Right atrium auricular region (tissue), 2 donors: ENCODE results near the gene TRDN. TPM values are rescaled to one million over a fixed set of nuclear protein-coding genes. Genes with fewer than 3 reads are reported as not detected.
"Not testable (repeated sequence)": the region's sequence is repeated elsewhere in the genome, so short reads cannot be mapped to it uniquely, and the experiment has no call there.

ENCODE experiments used
- DNase-seq: peaks from one replicate; pipeline ENCODE4 v3.0.0-alpha.2; 2019; ENCODE audit warnings: low spot score
- H3K27ac ChIP-seq, 2 donors: fragments of 200-600 bp; sonication (generic); 1 replicate in 1 of 2; 2 replicates in 1 of 2; pipeline ENCODE4 v1.5.1; 2016 to 2019
- H3K27me3 ChIP-seq, 2 donors: fragments of 200-600 bp; sonication (generic); one replicate each; pipeline versions ENCODE4 v1.5.1 to v1.6.0; 2017 to 2019
- H3K36me3 ChIP-seq: fragments of 200-600 bp; sonication (generic); one replicate; pipeline ENCODE4 v1.5.1; 2016
- H3K4me1 ChIP-seq, 2 donors: fragments of 200-600 bp; sonication (generic); one replicate each; pipeline versions ENCODE4 v1.5.1 to v1.6.0; 2017 to 2019
- H3K4me3 ChIP-seq, 2 donors: fragments of 200-600 bp; sonication (generic); 1 replicate in 1 of 2; 2 replicates in 1 of 2; pipeline ENCODE4 v1.5.1; 2017 to 2019; ENCODE audit warnings: mild to moderate bottlenecking in 1 of 2, moderate library complexity in 1 of 2
- H3K9me3 ChIP-seq, 2 donors: fragments of 200-600 bp; sonication (generic); one replicate each; pipeline ENCODE4 v1.5.1; 2019
- CTCF ChIP-seq, 2 donors: fragments of 200-600 bp; sonication (generic); IDR thresholded peaks; one replicate each; pipeline ENCODE4 v1.5.1; 2019; ENCODE audit warnings: antibody characterized with exemption in 2 of 2
- total RNA-seq, 2 donors: library from RNA; depleted of rRNA; stranded (reverse); fragments of >200 nt; gene quantifications; one replicate each; pipeline ENCODE4 v1.1.0, GENCODE V29; 2016

The TRDN gene
- total RNA-seq, 2 donors from 2014 or later = 90.2 to 217 TPM

GRCh38 chr6:123589317-123589716 is 47.4 kb downstream of the TRDN start:
- TF ChIP-seq CTCF (IDR thresholded peaks at IDR 0.05) = no peak
- Histone ChIP-seq H3K4me3 (no peak overlapping the region), H3K4me1 (peaks cover 0 to 4% of the 10 kb centered on the region in 2 donors), H3K9me3 (no peaks in the 10 kb centered on the region), H3K36me3 (no peaks in the 10 kb centered on the region), H3K27me3 (no peaks in the 10 kb centered on the region), H3K27ac (no peak overlapping the region)
- DNase-seq = no peak

GRCh38 chr6:123588546-123588895 is 48.2 kb downstream of the TRDN start:
- Histone ChIP-seq H3K4me1 (peaks cover 0 to 4% of the 10 kb centered on the region in 2 donors), H3K36me3 (no peaks in the 10 kb centered on the region), H3K9me3 (no peaks in the 10 kb centered on the region), H3K27ac (no peak overlapping the region), H3K27me3 (no peaks in the 10 kb centered on the region), H3K4me3 (no peak overlapping the region)
- no peak for DNase-seq
- TF ChIP-seq CTCF (IDR thresholded peaks at IDR 0.05) = no peak

- H3K36me3 ChIP-seq = no peaks in the 10 kb centered on the region
- no peak overlapping the region for H3K27ac ChIP-seq
- H3K4me3 ChIP-seq = no peak overlapping the region
- H3K27me3 ChIP-seq = no peaks in the 10 kb centered on the region
- no peaks in the 10 kb centered on the region for H3K9me3 ChIP-seq
- TF ChIP-seq CTCF (IDR thresholded peaks at IDR 0.05) = no peak
- peaks cover 0 to 4% of the 10 kb centered on the region in 2 donors for H3K4me1 ChIP-seq
- DNase-seq = no peak
Measured at GRCh38 chr6:123587838-123588545, 48.8 kb downstream of the TRDN start.

GRCh38 chr6:123587407-123587806 is 49.3 kb downstream of the TRDN start:
- H3K9me3 ChIP-seq, H3K4me3 ChIP-seq, H3K27ac ChIP-seq, H3K4me1 ChIP-seq, H3K27me3 ChIP-seq, DNase-seq, H3K36me3 ChIP-seq: not testable (repeated sequence)

- Histone ChIP-seq H3K36me3 (no peaks in the 10 kb centered on the region), H3K9me3 (no peaks in the 10 kb centered on the region), H3K27me3 (no peaks in the 10 kb centered on the region), H3K4me3 (no peak overlapping the region), H3K4me1 (no peaks in the 10 kb centered on the region), H3K27ac (no peak overlapping the region)
- TF ChIP-seq CTCF (IDR thresholded peaks at IDR 0.05) = no peak
- DNase-seq = no peak
Measured at GRCh38 chr6:123580331-123580730, 56.4 kb downstream of the TRDN start.

- Histone ChIP-seq H3K27ac (no peak overlapping the region), H3K4me3 (no peak overlapping the region), H3K9me3 (no peaks in the 10 kb centered on the region), H3K36me3 (no peaks in the 10 kb centered on the region), H3K27me3 (no peaks in the 10 kb centered on the region), H3K4me1 (peaks cover 0 to 11% of the 10 kb centered on the region in 2 donors)
- TF ChIP-seq CTCF (IDR thresholded peaks at IDR 0.05) = no peak
- no peak for DNase-seq
Measured at GRCh38 chr6:123575188-123575587, 61.6 kb downstream of the TRDN start.
